GM18502 (cell line): Measurements from ENCODE around the gene UBAP2L.
"Not testable (repeated sequence)": the region's sequence is repeated elsewhere in the genome, so short reads cannot be mapped to it uniquely, and the experiment has no call there.

ENCODE experiments used
- ATAC-seq: cut with Tn5 transposase; IDR thresholded peaks from one replicate; pipeline ENCODE4 v1.9.1; 2021; ENCODE audit warnings: mild to moderate bottlenecking; ENCODE audit not compliant: unreplicated experiment, poor library complexity

Gene UBAP2L

GRCh38 chr1:154239491-154239890 is 18.7 kb downstream of the UBAP2L start:
- ATAC-seq = no peak

- ATAC-seq = no peak
Observed at GRCh38 chr1:154240294-154240833, 19.6 kb downstream of the UBAP2L start.

- ATAC-seq = no peak
Observed at GRCh38 chr1:154241703-154242351, 21.1 kb downstream of the UBAP2L start.

- ATAC-seq = no peak
Observed at GRCh38 chr1:154253671-154254070, 32.9 kb downstream of the UBAP2L start.

GRCh38 chr1:154256686-154257085 is 35.9 kb downstream of the UBAP2L start:
- ATAC-seq = no peak

- ATAC-seq = no peak
Observed at GRCh38 chr1:154258784-154259183, 38.0 kb downstream of the UBAP2L start.

GRCh38 chr1:154260127-154260526 is 39.4 kb downstream of the UBAP2L start:
- ATAC-seq = no peak

GRCh38 chr1:154263465-154264332 is 42.9 kb downstream of the UBAP2L start:
- ATAC-seq = no peak

GRCh38 chr1:154264454-154264853 is 43.7 kb downstream of the UBAP2L start:
- no peak for ATAC-seq

- no peak for ATAC-seq
Observed at GRCh38 chr1:154265586-154265985, 44.8 kb downstream of the UBAP2L start.

- ATAC-seq = no peak
Observed at GRCh38 chr1:154270833-154271232, 50.1 kb downstream of the UBAP2L start.

GRCh38 chr1:154272217-154272998 is 51.7 kb downstream of the UBAP2L start, which contains the start of gene HAX1:
TSS of gene HAX1 (plus strand) at chr1:154272629. CDS start at chr1:154272724, 95 bp downstream.
- peak; percentile 76 for ATAC-seq

- no peak for ATAC-seq
Observed at GRCh38 chr1:154272999-154273563, 52.3 kb downstream of the UBAP2L start.

- no peak for ATAC-seq
Observed at GRCh38 chr1:154276797-154277196, 56.0 kb downstream of the UBAP2L start.

GRCh38 chr1:154287591-154287990 is 66.8 kb downstream of the UBAP2L start:
- ATAC-seq = not testable (repeated sequence)

GRCh38 chr1:154288661-154289060 is 67.9 kb downstream of the UBAP2L start:
- ATAC-seq = no peak

GRCh38 chr1:154290921-154291320 is 70.2 kb downstream of the UBAP2L start:
- ATAC-seq = no peak

- no peak for ATAC-seq
Observed at GRCh38 chr1:154295408-154296235, 74.9 kb downstream of the UBAP2L start.

GRCh38 chr1:154301582-154301981 is 80.8 kb downstream of the UBAP2L start:
- no peak for ATAC-seq
